GOT3 (cell line): Measurements from ENCODE around the gene RIPOR2.

Source experiments
- DNase-seq: peaks from one replicate; lab custom pipeline; 2025; ENCODE audit warnings: mixed read lengths; lab: John Stamatoyannopoulos, UW

The RIPOR2 gene

DNA sequence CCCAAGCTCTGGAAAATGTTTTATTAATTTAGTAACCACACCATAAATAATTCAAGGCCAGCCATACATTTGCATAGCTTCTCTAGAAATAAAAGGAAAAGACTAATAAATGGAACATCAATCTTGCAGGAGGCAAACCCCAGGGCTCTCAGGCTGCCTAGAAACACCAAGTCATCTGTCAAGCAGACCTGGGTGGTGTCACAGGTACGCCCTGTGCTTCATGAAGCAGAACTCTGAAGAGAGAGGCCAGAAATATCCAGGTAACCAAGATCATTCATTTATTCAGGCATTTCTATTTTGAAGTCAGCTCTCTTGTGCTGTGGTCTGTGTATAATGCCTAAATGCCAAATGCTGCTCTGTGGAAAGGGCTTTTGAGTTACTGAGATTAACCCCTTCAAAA, 91.7 kb downstream of the RIPOR2 start:
- DNase-seq, result no peak

DNA sequence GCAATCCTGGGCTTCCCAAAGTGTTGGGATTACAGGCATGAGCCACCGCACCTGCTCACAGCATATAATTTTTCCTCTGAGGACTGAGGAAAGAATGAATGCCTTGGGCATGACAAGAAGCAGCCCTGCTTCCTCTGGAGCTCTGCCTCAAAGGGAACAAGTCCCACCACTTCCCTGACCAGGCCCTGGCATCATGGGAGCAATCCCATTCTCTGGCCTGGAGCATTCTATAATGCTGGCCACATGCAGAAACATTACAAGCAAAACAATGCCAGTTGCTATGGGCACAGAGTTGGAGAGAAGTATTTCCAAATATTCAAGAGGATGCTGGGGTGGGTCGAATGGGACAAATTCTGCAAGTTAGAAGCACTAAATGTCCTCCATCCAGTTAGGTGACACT, 95.6 kb downstream of the RIPOR2 start:
- no peak for DNase-seq

DNA sequence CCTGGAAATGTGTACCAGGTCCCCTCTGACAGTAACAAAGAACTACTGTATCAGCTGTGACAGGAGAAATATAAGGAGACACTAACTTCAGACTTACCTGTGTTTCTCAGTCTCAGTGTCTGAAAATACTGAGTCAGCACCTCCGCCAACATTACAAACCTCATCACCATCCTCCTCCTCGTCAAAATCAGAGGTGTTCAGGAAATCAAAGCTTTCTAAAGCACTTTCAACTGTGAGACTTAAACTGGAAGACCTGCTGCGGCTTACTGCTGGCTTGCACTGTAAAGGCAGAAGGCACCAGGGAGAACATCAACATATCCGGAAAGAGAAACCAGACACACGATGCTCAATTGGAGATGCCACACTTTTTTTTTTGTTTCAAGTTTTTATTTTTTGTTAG, 96.8 kb downstream of the RIPOR2 start:
- no peak for DNase-seq

DNA sequence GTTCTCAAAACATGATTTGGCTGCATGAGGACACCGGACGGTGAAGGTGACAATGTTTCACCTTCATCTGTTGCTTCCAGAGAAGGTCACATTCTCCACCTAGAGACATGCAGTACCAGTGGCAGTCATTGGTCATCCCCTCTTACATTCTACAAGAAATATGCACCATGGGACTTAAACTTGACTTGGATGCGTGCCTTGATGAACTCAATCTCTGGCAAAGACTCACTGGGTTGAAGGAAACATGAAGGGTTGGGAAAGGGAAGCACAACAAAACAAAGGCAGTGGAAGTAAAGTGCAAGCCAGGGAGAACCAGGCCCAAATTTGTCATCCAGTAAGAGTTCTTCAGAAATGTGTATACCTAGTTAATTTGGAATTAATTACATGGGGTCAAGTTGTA, 97.7 kb downstream of the RIPOR2 start:
- DNase-seq, result no peak

DNA sequence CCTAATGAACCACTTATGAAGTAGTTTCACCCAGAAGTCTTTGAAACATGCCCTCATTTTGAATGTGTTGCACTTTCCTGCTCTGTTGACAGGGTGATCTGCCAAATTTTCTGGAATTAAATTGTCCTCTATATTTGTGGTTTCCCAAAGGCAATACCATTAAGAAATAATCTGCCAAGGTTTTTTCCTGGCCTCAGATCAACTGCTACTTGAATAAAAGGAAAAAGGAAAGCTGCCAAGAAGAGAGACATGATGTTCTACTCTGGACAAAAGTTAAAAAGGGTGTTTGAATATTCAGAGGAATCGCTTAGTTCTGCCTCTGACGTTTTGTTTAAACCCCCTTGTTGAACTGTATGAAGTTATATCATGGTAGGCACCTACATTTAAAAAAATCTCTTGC, 99.7 kb downstream of the RIPOR2 start:
- DNase-seq, result no peak

DNA sequence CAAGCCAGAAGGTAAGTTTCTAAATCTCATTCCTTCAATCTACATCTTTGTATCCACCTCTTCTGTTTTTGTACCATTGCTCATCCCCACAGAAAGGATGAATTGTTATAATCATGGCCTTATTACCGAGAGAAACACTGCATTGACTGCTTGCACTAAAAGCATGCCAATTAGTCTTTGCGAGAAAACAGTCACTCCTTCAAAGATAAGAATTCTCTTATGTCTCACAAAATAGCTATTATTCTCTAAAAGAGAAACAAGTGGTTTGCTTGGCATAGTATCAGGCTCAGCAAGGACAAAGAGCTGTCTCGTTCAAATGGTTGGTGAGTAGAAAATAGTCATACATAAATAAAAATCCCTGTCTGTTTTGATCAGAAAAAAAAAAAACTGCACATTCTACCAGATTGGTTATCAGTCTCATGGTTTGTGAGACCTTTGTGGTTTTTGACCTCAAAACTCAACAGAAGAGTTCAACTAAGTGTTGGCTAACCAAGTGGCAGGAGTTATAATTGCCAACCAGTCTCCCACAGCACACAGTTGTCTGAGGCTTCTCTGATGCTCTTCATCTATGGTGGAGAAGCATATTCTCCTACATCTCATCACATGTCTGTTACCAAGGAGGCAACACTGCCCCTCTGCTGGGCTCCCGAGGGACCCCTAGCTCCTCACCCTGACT, 101.9 kb downstream of the RIPOR2 start:
- DNase-seq, result no peak

DNA sequence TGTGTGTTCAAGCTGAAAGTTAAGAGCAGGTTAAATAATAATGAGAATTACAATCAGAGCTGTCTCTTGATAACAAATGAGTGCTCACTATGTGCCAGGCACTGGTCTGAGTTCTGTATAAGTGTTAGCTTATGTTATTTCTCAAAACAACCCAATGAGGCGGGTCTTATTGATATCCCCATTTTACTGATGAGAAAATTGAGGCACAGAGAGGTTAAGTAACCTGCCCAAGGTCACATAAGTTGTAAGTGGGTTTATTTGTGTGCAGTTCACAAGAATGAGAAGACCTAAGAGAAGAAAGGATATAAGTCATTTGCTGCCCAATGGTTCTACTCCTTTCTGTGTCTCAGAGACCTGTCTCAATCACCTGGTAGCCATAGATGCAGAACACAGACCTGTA, 103.0 kb downstream of the RIPOR2 start:
- no peak for DNase-seq

DNA sequence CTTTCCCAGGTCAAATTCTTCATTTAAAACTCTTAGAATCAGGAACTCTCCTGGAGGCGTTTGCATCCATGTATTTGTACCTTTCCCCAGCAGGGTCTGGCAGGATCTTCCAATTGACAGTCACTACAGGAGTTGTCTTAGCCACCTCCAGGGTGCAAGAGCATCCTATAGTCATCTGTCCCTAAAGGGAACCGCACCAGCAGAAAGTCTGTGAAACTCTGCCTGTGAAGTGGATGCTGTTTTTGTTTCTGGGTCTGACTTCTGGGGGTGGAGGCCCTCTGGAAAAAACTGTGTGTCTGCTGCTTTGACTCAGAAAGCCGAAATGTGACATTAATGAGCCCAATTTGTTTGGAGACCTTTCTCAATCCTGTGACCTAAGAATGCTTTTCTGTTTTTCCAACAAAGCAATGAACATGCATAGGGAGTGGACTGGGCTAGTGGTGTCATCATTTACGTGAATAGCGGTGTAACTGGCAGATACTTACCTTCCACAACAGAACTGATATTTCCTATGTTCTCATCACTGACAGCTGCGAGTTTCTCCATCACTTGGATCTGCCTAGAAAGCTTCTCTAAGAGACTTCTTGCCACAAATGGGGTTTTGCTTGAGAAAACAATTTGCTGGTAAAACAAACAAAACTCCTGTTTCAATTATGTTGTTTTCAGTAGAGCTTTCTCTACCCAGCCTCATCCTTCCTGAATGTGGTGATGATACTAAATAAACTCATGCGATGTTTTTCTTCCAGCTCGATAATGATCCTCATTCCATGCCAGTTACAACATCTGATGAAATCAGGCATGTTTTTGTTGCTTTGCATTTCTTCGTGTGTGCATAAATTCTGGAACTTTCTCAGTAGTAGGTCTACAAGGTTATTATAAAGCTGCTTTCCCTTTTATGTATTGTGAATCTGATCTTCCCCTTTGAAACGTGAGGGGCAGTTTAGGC, 103.7 kb downstream of the RIPOR2 start:
- no peak for DNase-seq

DNA sequence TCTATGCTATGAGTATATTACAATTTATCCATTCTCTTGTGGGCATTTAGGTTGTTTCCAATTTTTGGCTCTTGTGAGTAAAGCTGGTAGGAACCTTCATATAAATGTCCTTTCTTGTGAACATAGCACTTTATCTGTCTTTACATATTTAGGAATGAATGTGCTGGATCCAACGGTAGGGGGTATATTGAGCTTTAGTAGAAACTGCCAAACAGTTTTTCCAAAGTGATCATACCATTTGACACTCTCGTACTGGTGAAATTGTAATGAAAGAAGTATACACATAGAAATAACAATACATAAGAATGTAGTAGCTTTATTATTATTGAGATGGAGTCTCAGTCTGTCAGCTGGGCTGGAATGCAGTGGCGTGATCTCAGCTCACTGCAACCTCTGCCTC, 106.1 kb downstream of the RIPOR2 start:
- DNase-seq, result no peak

DNA sequence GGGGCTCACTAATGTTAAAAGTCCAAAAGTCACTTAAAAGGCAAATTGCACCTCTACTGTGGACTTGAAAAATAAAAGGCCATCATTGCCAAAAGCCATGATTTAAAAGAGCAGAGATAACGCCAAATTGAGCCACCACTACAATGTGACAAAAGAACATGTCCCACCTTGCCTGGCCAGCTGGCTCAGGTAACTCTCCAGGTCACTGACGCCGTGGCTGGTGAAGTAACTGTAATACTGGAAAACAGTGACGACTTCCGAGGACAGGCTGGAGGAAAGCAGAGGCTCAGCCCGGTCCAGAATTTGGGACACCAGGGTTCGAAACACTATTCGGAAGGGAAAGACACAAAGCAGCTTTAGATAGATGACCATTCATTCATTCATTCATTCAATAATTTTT, 107.8 kb downstream of the RIPOR2 start:
- no peak for DNase-seq

DNA sequence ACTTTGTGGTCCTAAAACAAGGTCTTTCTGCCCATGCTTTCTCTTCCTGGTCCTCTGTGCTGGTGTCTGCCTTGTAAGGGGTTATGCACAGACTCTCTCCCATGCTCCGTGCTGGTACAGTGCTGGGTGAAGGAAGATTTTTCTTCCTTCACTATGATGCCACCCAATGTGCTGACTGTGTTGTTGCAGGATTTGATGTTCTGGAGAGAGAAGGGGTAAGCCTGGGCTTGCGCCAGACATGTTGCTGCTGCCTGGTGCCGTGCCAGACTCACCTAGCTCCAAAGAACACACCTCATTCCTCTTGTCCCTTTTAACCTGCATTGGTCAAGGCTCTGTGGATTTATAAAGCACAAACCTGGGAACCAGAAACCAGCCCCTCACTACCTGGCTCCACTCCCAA, 108.6 kb downstream of the RIPOR2 start:
- no peak for DNase-seq

DNA sequence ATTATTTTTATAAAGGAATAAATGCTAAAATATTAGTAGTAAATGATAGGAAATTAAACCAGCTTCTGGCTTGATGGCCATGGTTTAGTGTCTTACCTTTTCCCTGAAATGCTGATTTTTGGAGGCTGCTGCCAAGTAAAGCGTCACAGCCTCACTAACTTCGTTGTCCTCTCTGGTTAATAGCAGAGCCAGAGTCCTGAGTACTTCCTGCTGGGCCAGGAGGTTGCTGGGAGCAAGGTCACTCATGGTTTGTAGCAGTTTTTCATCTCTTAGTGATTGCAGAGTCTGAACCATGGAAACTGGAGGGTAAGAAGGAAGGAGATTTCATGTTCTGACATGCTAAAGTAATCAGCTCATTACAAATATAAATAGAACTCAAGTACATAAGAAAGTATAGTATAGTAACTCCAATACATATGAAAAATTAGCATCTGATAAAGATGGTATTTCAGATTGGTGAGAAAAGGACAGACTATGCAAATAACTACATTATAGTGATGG, 110.6 kb downstream of the RIPOR2 start:
- no peak for DNase-seq

DNA sequence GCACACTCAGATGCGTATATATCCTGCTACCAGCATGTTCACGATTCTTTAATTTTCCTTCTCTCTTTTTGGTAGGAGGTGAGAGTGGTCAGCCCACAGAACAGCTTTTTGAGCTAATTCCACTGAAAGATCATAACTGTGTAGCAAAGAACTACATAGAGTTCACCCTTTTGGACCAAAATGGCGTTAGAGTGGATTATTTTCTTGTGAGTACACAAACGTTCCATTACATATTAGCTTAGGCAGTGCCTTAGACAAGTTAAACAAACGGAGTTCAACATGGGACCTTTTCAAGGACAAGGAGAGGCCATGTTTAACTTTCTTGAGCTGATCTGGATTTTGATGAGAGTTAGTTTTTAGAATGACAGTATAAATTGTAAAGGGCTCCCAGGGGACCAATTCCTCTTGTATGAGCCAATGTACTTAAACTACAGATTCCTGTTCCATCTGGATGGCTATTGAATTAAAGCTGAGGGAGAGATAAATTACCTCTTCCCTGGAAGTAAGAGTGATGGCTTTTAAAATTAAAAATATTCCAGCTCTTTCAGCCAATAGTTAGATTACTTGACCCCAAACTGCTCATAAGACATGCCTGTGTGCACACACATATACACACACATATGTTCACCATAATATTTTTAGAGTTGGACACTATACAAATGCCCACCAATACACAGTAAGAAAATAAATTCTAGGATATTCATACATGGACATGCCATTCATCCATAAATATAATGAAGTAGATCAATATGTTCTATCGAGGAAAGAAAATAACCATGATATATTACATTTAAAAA, 111.4 kb downstream of the RIPOR2 start:
- no peak for DNase-seq

DNA sequence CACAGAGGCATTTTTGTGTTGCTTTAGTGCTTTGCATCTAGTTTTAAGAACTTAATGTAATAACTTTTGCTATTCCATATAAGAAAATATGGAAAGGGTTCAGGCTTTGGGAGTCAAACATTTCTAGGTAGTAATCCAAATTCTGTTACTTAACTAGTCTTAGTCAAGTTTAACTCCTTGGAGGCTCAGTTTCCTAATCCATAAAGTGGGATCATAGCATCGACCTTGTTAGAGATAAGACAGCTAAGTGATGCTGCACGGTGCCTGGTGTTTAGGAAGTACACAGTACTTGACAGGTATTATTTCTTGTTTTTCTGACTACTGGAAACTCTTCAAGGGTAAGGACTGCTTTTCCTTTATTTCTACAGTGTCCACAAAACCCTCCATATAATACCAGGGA, 112.6 kb downstream of the RIPOR2 start:
- no peak for DNase-seq

DNA sequence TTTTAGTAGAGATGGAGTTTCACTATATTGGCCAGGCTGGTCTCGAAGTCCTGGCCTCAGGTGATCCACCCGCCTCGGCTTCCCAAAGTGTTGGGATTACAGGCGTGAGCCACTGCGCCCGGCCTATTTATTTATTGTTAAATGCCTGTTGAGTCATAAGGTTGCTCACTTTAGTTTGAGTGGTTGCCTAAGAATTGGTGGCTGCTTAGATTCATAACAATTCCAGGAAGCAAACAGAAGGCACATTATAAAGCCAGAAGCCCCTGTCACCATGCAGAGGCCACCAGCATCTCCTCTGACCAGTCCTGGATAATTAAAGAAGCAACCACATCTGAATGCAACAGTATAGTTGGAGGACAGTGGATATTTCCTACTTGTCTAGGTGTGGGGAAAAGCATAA, 113.1 kb downstream of the RIPOR2 start:
- DNase-seq, result no peak

DNA sequence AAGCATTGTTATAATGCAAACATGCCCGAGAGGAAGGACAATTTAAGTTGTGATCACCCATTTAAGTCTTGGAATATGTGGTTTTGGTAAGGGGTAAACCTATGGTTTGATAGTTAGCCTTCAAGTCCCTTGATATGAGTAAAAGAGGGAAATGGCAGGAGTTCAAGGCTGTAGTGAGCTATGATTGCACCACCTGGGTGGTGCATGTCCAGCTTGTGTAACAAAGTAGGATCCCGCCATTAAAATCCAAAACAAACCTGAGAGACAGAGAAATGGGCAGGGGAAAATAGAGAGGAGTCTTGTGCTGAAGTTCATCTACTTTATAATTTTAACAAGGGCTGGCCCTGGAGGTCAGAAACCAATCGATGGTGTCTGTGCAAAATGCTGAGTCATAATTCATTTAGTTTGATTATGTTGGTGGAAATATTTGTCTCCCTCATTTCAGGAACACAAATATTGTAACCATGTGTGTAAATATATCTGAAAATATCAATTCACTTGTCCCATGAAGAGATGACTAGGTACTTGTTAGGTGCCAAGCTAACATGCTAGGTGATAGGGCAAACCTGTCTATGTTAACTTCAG, 113.8 kb downstream of the RIPOR2 start:
- no peak for DNase-seq

DNA sequence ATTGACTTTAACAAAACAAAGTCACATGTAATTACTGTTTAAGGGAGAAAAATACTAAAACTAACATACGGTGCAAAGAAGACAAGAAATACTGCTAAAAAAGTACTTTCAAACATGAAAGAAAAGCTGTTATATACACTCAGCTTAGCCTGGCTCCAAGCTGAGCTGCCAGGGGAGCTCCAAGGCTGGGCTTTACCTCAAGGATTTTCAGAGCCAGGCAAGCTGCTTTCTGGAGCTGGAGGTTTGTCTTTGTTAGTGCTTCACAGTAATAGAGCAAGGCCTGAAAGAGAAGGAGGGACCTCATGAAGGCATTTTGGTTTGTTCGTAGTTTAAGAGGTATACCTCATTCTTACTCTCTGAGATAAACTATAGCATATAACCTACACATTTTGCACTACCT, 117.4 kb downstream of the RIPOR2 start:
- DNase-seq, result no peak

DNA sequence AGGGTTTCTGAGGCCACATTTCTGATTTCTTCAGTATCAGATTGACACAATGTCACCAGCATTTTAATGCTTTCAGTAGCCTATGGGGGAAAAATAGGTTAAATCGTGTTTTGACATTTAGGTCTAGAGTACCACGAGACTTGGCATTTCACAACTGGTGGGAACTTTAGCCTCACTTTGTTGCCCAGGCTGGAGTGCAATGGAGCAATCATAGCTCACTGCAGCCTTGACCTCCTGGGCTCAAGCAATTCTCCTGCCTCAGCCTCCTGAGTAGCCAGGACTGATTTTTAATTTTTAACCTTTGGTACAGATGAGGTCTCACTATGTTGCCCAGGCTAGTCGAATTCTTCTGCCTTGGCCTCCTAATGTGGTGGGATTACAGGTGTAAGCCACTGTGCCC, 126.0 kb downstream of the RIPOR2 start:
- no peak for DNase-seq

DNA sequence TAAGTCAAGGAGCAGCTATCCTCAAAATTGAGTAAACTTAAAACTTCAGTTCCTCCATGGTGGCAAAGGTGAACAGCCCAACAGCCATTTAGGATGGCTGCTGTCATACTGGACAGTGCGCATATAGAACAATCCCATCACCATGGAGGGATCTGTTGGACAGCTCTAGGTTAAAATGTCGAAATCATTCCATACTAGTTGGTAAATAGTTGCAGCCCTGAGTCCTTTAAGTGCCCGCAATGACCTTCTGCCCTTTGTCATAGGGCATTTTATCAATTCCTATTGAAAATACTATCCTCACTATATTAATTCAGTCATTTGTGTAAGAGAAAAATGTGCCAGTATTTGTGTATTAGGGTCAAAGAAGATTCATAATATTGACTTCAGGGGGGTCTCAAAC, 128.2 kb downstream of the RIPOR2 start:
- DNase-seq, result no peak

DNA sequence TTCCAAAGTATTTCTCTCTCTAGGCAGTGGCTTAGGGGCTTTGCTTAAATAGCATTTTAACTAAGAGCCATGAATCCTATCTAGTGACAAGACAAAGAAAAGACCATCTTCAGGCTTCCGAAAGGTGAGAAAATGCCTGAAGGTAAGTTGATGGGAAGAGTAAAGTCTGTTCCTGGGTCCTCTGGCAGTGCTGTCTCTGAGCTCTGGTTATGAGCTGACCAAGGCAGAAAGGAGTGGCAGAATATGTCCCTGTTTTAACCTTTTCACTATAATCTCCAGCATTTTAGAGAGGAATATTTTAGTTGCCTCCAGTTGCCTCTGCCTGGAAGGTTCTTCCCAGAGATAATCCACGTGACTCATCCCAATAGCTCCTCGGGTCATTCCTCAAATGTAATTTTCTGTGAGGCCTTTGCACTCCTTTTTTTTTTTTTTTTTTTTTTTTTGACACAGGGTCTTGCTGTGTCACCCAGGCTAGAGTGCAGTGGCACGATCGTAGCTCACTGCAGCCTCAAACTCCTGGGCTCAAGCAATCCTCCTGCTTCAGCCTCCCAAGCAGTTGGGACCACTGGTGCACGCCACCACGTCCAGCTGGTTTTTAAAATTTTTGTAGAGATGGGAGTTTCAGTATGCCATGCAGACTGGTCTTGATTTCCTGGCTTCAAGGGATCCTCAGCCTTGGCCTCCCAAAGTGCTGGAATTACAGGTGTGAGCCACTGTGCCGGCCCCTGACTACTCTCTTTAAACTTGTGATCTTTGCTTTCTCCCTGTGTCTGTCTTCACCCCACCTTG, 133.3 kb downstream of the RIPOR2 start:
- no peak for DNase-seq

DNA sequence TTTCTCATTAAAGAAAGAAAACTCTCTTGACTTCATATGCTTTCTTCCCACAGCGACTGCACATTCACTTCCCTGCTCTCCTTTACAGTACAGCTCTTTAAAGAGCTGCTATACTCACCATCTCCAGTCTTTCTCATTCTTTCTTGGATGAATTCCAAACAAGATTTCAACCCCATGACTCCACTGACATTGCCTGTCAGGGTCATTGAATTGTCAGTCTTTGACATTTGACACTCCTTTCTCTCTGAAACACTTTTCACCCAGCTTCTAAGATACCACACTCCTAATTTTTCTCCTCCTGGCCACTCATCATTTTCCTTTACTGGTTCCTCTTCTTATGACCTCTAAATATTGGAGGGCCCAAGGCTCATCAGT, 136.2 kb downstream of the RIPOR2 start:
- no peak for DNase-seq
